CD14-positive monocyte (primary cell): ENCODE measurements around the gene TICRR. TPM values are rescaled to one million over a fixed set of nuclear protein-coding genes. Genes with fewer than 3 reads are reported as not detected.

Experiments
- DNase-seq, 3 donors: peaks; one replicate each; pipeline ENCODE4 v3.0.0-alpha.2; 2011 to 2022
- H2AFZ ChIP-seq: 2 replicates; pipeline ENCODE4 v1.6.0; 2012; ENCODE audit warnings: mild to moderate bottlenecking, low read depth, low read length, inconsistent platforms; ENCODE audit not compliant: insufficient read depth, poor library complexity, severe bottlenecking
- H3K27ac ChIP-seq, 2 donors: 1 replicate in 1 of 2; 2 replicates in 1 of 2; pipeline ENCODE4 v1.5.1; 2012 to 2013; ENCODE audit warnings: low read length in 2 of 2, control low read depth in 1 of 2, inconsistent platforms in 1 of 2, low read depth in 1 of 2, mild to moderate bottlenecking in 1 of 2
- H3K27me3 ChIP-seq, 2 donors: one replicate each; pipeline versions ENCODE4 v1.6.0 to v1.6.1; 2011 to 2013; ENCODE audit warnings: low read length in 2 of 2; ENCODE audit not compliant: control insufficient read depth in 2 of 2, insufficient read depth in 2 of 2
- H3K36me3 ChIP-seq, 2 donors: replicated peaks in 1 of 2; 1 replicate in 1 of 2; 2 replicates in 1 of 2; pipeline versions ENCODE4 v1.5.1 to v1.6.1; 2012 to 2013; ENCODE audit warnings: low read length in 2 of 2, control low read depth in 1 of 2, inconsistent platforms in 1 of 2, mild to moderate bottlenecking in 1 of 2; ENCODE audit not compliant: insufficient read depth in 2 of 2, control insufficient read depth in 1 of 2
- H3K4me1 ChIP-seq, 2 donors: 1 replicate in 1 of 2; 2 replicates in 1 of 2; pipeline versions ENCODE4 v1.5.1 to v1.6.1; 2012 to 2013; ENCODE audit warnings: low read length in 2 of 2, control low read depth in 1 of 2, inconsistent platforms in 1 of 2, mild to moderate bottlenecking in 1 of 2, moderate library complexity in 1 of 2; ENCODE audit not compliant: insufficient read depth in 2 of 2, control insufficient read depth in 1 of 2
- H3K4me2 ChIP-seq: replicated peaks from 2 replicates; pipeline ENCODE3; 2012; ENCODE audit warnings: low read length, moderate library complexity, mild to moderate bottlenecking; ENCODE audit not compliant: poor library complexity, severe bottlenecking; ENCODE audit errors: extremely low read depth
- H3K4me3 ChIP-seq, 3 experiments: fragments of 200-600 bp in 1 of 3; sonication (generic) in 1 of 3; replicated peaks in 1 of 3; 1 replicate in 2 of 3; 2 replicates in 1 of 3; pipeline ENCODE4 v1.5.1; 2011 to 2013; ENCODE audit warnings: low read length in 3 of 3, mild to moderate bottlenecking in 3 of 3, control low read depth in 2 of 3, low read depth in 2 of 3, inconsistent platforms in 1 of 3, moderate library complexity in 1 of 3
- H3K79me2 ChIP-seq: 2 replicates; pipeline ENCODE4 v1.6.0; 2012; ENCODE audit warnings: mild to moderate bottlenecking, control low read depth, inconsistent platforms, low read length, moderate library complexity; ENCODE audit not compliant: insufficient read depth
- H3K9ac ChIP-seq: 2 replicates; pipeline ENCODE4 v1.6.0; 2017; ENCODE audit warnings: low read length, mild to moderate bottlenecking; ENCODE audit not compliant: insufficient read depth, poor library complexity, severe bottlenecking
- H3K9me3 ChIP-seq, 2 donors: replicated peaks in 1 of 2; 1 replicate in 1 of 2; 2 replicates in 1 of 2; pipeline versions ENCODE4 v1.5.1 to v1.6.1; 2012 to 2013; ENCODE audit warnings: low read length in 2 of 2, control low read depth in 1 of 2; ENCODE audit not compliant: control insufficient read depth in 1 of 2, insufficient read depth in 1 of 2
- H4K20me1 ChIP-seq: 2 replicates; pipeline ENCODE4 v1.6.0; 2012; ENCODE audit warnings: mild to moderate bottlenecking, low read length, control low read depth, moderate library complexity; ENCODE audit not compliant: insufficient read depth
- H3K27ac Mint-ChIP-seq, 7 donors: one replicate each; pipeline ENCODE4 v1.8.0; 2020; ENCODE audit warnings: mild to moderate bottlenecking in 7 of 7, mixed read lengths in 7 of 7, moderate library complexity in 6 of 7, inconsistent platforms in 2 of 7
- H3K27me3 Mint-ChIP-seq, 3 donors: one replicate each; pipeline ENCODE4 v1.8.0; 2021 to 2022; ENCODE audit warnings: low read depth in 3 of 3, mild to moderate bottlenecking in 3 of 3, mixed read lengths in 3 of 3, moderate library complexity in 3 of 3, inconsistent platforms in 1 of 3
- H3K36me3 Mint-ChIP-seq, 2 donors: one replicate each; pipeline ENCODE4 v1.8.0; 2020; ENCODE audit warnings: mixed read lengths in 2 of 2, inconsistent platforms in 1 of 2, mild to moderate bottlenecking in 1 of 2
- H3K4me1 Mint-ChIP-seq: one replicate; pipeline ENCODE4 v1.8.0; 2020; ENCODE audit warnings: mild to moderate bottlenecking, mixed read lengths
- H3K4me3 Mint-ChIP-seq, 2 donors: one replicate each; pipeline ENCODE4 v1.8.0; 2020; ENCODE audit warnings: mild to moderate bottlenecking in 2 of 2, mixed read lengths in 2 of 2, moderate library complexity in 1 of 2
- H3K9me3 Mint-ChIP-seq, 7 donors: one replicate each; pipeline ENCODE4 v1.8.0; 2020 to 2022; ENCODE audit warnings: mixed read lengths in 7 of 7, mild to moderate bottlenecking in 6 of 7, moderate library complexity in 6 of 7, inconsistent platforms in 2 of 7
- CTCF ChIP-seq: fragments of 200-600 bp; IDR thresholded peaks from one replicate; pipeline ENCODE4 v1.8.0; 2022; ENCODE audit warnings: antibody characterized with exemption, mild to moderate bottlenecking
- WGBS: methylation state at CpG from one replicate; pipeline ENCODE4 v1.1.5; 2013; ENCODE audit warnings: missing lambda C conversion rate; ENCODE audit not compliant: insufficient coverage; 5-methylcytosine and 5-hydroxymethylcytosine counted together
- intact Hi-C, 2 donors: fragments of 100-400 bp; cut with micrococcal nuclease; formaldehyde crosslinking; loops; one replicate each; pipeline versions ENCODE4 v1.15.0 to v1.15.1; 2023
- polyA plus RNA-seq, 3 donors: library from polyadenylated mRNA; depleted of rRNA in 1 of 3; unstranded in 2 of 3; stranded (reverse) in 1 of 3; fragments of 300-500 nt in 2 of 3; fragments of >200 nt in 1 of 3; fragmentation: Illumina TruSeq in 2 of 3; gene quantifications; 1 replicate in 2 of 3; 2 replicates in 1 of 3; pipeline ENCODE4 v1.2.3, GENCODE V29; 2012 to 2021

TICRR gene
- polyA plus RNA-seq, 3 donors: not detected

- H3K27me3 ChIP-seq: no peaks in the 10 kb centered on the region
- no peak overlapping the region for H3K4me3 ChIP-seq
- H3K4me2 ChIP-seq: no peak overlapping the region
- no peaks in the 10 kb centered on the region for H3K79me2 ChIP-seq
- no peak for DNase-seq
- H3K4me1 Mint-ChIP-seq: peaks cover 4% of the 10 kb centered on the region
- peaks cover 0 to 4% (median 2%) of the 10 kb centered on the region in 7 donors for H3K9me3 Mint-ChIP-seq
- H3K36me3 ChIP-seq: no peaks in the 10 kb centered on the region
- no peak overlapping the region for H3K27ac Mint-ChIP-seq
- WGBS: 88% methylated on average over 17 of the region's 22 CpGs
- no peak overlapping the region for H2AFZ ChIP-seq
- peaks cover 0 to 2% (median 2%) of the 10 kb centered on the region in 3 donors for H3K27me3 Mint-ChIP-seq
- peaks cover 0 to 5% of the 10 kb centered on the region in 2 donors for H3K9me3 ChIP-seq
- no peak overlapping the region for H3K27ac ChIP-seq
- no peak overlapping the region for H3K9ac ChIP-seq
- H3K4me3 Mint-ChIP-seq: no peak overlapping the region
- intact Hi-C loops: no loop called here
- no peak for TF ChIP-seq CTCF
- no peaks in the 10 kb centered on the region for H3K4me1 ChIP-seq
- no peaks in the 10 kb centered on the region for H3K36me3 Mint-ChIP-seq
- no peaks in the 10 kb centered on the region for H4K20me1 ChIP-seq
Measured at GRCh38 chr15:89646416-89647141, 71.3 kb downstream of the TICRR start.

DNA sequence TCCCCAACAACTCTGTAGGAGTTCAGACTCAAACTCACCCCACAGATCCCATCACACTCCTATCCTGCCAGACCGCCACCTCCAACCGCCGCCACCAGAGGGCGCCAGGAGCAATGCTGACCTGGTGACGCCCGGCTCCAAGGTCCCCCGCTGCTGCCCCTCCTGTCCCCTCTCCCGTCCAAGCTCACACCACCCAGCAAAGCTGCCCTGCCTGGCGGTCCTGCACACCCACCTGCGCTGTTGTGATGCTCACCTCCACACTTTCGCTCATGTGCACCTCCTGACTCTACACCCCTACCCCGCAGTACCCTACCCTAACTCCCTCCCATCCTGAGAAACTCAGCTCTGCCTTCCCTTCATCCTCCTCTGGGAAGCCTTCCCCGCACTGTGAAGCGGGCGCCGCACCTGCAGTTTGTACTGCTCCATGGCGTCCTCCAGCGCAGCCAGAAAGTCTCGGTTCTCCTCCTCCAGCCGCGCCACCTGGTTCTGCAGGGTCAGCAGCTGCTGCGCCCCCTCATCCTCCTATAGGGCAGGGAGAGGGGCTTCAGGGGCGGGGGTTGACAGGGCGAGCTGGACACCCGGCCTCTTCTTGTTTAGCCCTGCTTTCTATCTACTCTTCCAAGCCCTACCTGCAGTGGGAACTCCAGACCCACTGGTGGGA is 72.1 kb downstream of the TICRR start:
- Mint-ChIP-seq H3K27me3 (peaks cover 2 to 5% (median 2%) of the 10 kb centered on the region in 3 donors), H3K4me1 (peaks cover 4% of the 10 kb centered on the region), H3K27ac (no peak overlapping the region), H3K36me3 (no peaks in the 10 kb centered on the region), H3K9me3 (peaks cover 0 to 4% (median 2%) of the 10 kb centered on the region in 7 donors), H3K4me3 (peak overlapping the region in 1 of 2 donors; percentile 12)
- TF ChIP-seq CTCF: peak; percentile 87
- 60% methylated on average over 20 of the region's 25 CpGs for WGBS
- peak; percentile 23 to 39 (median 24) for DNase-seq
- no peaks in the 10 kb centered on the region for H3K4me1 ChIP-seq
- no peak overlapping the region for H2AFZ ChIP-seq
- no peaks in the 10 kb centered on the region for H3K36me3 ChIP-seq
- intact Hi-C loops: no loop called here
- H3K27ac ChIP-seq: no peak overlapping the region
- no peaks in the 10 kb centered on the region for H4K20me1 ChIP-seq
- no peak overlapping the region for H3K4me2 ChIP-seq
- H3K9ac ChIP-seq: no peak overlapping the region
- H3K9me3 ChIP-seq: peaks cover 0 to 5% of the 10 kb centered on the region in 2 donors
- H3K79me2 ChIP-seq: no peaks in the 10 kb centered on the region
- H3K4me3 ChIP-seq: no peak overlapping the region
- no peaks in the 10 kb centered on the region for H3K27me3 ChIP-seq
